ENCODE measurements around the gene CMTM5. TPM values are rescaled to one million over a fixed set of nuclear protein-coding genes. Genes with fewer than 3 reads are reported as not detected.
A peak's percentile ranks its signal among the peaks of the same experiment; 100 is the strongest.

CMTM5 gene
- total RNA-seq (2014; rRNA removed; shearing (Covaris generic)) = not detected in 2 replicates

DNA sequence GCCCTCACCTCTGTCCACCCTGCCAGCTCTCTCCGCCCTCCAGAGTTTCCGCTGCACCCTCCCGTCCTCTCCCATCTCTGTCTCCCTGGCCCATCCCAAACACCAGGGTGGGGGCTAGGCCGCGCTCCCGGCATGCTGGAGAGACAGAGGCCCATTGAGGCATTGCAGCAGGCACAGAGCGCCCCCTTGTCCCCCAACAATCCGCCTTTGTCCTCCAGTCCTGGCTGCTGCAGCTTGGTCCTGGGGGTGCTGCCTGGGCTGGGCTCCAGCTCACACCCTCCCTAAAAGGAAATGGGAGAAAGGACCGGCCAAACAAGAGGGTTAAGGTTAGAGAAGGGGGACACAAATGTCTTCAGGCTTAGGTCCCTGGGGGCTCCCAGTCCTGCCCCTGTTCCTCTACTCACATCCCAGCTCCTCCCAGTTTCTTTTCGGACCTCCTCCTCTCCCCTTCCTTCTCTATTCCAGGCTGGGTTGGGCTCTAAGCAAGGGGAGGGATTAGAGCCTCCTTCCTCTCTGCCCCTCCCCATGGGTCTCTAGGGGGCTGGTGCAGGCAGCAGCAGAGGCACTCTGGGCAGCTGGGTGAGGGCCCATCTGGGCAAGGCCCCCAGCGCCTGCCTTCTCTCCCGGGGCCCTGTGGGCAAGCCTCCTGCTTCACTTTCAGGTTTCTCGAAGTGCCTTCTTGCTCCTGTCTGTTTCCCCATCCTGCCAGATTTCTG lies at the start of gene CMTM5:
CMTM5 (plus strand) TSS at position 565 of the 716 bp plus-strand sequence. CDS start 206 bp downstream, outside the sequence.
- no peak for DNase-seq (ENCODE audit: low spot score)

DNA sequence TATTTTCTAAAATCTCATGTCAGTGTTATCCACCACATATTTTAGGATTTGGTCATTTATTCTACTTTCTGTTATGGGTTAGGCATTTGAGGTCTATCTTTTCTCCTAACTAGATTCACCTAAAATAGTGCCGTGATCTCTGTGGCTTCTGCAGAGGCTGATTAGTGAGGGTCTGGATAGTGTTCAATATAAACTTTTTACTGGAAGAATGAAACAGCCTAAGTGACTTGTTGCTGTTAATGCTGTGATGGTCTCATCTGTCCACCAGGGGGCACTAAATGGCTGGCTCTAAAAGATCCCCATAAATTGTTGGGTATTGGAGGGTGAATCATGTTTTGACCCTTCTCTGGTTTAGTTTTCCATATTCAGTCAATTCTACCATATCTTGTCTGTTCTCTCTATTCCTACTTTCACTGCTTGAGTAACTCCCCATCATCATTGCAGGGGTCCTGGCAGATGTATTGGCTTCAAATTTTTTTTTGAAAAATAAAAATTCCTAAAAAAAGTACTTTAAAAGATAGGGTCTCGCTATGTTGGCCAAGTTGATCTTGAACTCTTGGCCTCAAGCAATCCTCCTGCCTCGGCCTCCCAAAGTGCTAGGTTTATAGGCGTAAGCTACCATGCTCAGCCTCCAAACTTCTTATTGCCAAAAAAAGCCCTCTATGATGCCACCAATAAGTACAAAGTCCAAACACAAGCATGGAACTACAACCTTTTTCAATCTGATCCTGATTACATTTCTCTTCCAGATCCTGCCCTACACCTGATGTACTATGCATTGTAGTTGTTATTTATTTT lies 48.7 kb upstream of the CMTM5 start:
- DNase-seq (ENCODE audit: low spot score) = peak; percentile 52

- no peak for DNase-seq (ENCODE audit: low spot score)
Measured at GRCh38 chr14:23335623-23336022, 41.2 kb upstream of the CMTM5 start.

DNA sequence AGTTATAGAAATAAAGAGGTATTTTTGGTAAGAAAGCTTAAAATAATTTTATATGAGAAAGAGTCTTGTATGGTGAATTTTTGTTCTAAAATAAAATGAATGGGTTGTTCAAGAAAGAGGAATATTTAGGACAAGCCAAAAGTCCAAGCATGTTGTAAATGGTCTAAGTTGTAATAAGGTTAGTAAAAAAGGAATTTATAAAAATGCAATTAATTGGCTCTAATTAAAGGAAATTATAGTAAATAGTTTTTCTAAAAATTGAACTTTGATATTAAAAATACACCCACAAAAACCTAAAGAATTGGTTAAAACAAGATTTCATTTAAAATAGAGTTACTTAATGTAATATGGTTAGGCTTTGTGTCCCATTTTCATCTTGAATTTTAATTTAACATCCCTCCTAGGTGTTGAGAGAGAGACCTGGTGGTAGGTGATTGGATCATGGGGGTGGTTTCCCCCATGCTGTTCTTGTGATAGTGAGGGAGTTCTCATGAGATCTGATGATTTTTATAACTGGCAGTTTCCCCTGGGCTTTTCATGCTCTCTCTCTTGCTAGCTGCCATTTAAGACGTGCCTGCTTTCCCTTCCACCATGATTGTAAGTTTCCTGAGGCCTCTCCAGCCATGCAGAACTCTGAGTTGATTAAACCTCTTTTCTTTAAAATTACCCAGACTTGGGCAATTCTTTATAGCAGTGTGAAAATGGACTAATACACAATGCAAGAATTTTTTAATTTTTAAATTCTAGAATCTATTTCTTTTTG lies 37.2 kb upstream of the CMTM5 start:
- DNase-seq (ENCODE audit: low spot score) = no peak

DNA sequence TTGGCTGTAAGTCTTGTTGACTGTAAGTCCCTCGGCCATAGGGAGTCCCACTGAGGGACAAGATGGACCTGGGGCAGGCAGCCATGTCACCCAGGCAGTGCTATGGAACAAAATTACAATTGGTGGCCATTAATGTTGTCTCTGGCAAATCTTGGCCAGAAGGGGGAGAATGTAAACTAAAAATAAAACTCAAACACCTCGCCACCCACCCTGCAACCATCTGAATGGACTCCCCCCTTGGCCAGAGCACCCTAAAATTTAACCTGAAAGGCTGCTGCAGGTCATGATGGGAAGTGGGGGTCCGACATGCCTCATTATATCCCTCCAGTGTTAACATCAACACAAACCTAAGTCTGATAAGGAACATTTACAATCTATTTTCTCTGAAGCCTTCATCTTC lies 32.4 kb upstream of the CMTM5 start:
- DNase-seq (ENCODE audit: low spot score) = no peak

DNA sequence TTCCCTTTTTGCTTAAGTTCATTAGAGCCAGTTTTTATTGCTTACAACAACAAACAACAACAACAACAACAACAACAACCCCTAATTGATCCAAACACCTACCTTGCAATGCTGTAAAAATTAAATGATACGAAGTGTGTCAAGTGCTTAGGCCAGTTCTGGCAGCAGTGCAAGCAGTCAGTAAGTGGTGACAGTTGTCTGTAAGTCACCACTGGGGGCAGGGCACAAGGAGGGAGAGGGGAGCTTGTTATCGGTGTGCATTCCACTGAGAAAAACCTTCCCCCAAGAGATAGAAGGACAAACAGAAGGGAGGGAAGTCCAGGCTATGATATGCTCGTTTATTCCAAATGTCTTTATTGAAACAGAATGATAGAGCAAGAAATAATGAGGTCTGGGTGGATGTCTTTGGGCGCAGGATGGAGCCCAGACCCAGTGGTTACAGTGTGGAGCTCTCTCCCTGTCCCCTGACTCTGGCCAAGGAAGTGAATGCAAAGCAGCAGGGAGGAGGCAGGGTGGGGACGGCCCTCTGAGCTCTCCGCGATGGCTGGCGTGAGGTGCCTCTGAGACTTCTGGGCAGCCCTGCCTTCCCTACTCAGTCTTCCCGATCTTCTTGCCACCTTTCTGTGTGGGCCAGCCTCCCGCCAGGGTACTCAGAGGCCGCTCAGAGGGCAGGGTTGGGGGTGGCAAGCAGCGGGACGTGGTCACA lies 30.7 kb upstream of the CMTM5 start:
- no peak for DNase-seq (ENCODE audit: low spot score)

DNA sequence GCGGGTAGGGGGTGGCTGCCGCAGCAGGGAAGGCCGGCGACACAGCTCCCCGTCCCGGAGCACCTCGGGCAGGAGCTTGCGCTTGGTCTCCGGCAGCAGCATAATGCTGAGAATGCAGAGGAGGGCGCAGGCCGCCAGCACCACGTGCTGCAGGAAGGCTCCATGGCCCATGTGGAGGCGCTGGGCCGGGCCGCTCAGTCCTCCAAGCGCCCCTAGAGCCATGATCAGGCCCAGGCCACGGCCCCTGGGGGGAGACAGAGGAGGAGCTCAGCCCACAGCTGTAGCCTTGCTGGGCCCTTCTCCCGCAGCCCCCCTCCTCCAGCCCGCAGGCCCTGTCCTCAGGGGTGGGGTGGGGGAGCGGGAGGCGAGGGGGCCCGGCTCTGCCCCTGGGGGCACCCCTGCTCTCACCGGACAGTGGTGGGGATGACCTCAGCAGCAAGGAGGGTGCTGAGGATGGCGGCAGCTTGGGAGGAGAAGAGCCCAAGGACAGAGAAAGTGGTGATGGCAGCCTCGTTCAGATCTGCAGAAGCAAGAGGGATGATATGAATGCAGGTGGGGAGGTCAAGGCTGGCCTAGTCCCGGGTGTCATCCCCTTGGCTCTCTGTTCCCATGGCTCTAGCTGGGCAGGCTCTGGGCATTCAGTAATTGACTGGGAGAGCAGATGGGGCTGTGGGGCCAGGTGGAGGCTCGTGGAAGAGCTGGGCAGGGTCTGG lies 30.0 kb upstream of the CMTM5 start:
- DNase-seq (ENCODE audit: low spot score) = no peak

- no peak for DNase-seq (ENCODE audit: low spot score)
Measured at GRCh38 chr14:23347406-23348296, 29.2 kb upstream of the CMTM5 start.

- no peak for DNase-seq (ENCODE audit: low spot score)
Measured at GRCh38 chr14:23348297-23348655, 28.6 kb upstream of the CMTM5 start.

DNA sequence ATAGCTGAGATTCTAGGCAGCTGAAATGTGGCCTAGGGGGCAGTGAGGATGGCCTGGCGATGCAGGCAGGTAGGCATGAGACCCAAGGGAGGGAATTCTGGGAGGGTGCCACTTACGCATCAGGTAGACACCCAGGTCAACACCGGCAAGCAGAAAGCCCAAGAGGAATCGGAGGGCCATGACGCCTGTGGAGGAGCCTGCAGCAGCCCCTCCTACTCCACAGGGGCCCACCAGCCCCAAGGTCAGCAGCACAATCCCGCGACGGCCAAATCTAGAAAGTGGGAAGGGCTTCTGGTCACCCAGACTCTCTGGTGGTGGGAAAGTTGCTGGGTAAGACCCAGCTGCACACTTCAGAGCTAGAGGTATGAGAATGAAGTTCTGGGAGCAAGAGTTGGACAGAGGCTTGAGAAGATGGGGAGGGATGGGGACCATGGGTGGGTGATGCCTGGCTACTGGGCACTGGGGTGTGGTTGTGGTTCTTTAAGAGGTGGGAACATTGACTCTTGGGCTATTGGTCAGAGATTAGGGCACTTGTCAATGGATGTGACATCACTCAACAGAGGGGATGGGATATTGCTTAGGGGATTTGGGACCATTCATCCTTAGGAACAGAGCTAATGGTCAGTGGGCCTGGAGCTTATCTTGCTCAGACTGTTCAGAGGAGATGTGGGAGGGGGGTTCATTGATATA lies 27.5 kb upstream of the CMTM5 start:
- no peak for DNase-seq (ENCODE audit: low spot score)

DNA sequence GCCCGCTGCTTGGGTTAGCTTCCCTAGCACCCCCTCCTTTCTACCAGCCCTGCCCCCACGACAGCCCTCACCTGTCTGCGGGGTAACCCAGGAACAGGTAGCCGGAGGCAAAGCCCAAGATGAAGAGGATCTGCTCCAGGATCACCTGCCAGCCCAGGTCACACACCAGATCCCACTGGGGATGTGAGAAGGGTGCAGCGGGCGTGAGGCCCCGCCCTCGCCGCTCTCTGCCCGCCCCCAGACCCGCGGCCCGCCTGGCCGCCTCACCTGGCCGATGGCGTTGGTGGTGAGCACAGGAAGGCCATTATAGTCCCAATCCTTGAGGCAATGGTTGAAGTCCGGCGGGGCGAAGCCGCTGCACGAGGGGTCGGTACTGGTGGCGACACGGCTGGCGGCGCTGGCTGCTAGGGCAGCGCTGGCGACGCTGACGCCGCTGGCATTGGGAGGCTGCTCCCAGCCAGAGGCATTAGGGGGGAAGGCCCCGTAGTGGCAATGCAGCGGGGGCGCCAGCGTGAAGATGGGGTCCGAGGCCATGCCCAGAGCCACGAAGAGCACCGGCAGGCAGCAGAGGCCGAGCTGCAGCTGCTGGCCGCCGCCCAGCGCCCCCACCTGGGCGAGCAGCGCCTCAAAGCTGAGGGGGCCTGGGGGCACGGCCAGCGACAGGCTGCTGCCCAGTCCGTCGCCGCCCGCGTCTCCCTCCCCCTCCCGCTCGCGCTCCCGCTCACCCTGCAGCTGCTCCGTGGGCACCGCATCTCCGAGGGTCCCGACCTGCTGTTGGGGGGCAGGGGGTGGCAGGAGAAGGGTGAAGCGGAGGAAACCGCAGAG lies 25.0 kb upstream of the CMTM5 start:
- DNase-seq (ENCODE audit: low spot score) = no peak

GRCh38 chr14:23352506-23353432 lies 24.1 kb upstream of the CMTM5 start, which contains the start of gene SLC22A17:
SLC22A17 (minus strand) TSS chr14:23352887.
- peak; percentile 71 for DNase-seq (ENCODE audit: low spot score)

- no peak for DNase-seq (ENCODE audit: low spot score)
Measured at GRCh38 chr14:23353433-23353780, 23.4 kb upstream of the CMTM5 start.

DNA sequence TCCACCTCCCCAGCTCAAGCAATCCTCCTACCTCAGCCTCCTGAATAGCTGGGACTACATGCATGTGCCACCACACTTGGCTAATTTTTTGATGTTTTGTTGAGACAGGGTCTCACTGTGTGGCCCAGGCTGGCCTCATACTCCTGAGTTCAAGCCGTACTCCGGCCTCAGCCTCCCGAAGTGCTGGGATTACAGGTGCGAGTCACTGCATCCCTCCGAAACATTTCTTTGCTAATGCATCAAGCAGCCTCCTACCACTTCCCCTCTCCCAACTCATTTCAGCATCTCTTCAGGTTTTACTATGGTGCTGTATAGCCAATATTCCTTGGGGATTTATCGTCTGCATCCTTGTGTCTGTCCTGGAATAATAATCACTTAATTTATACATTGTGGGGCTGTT lies 21.9 kb upstream of the CMTM5 start:
- no peak for DNase-seq (ENCODE audit: low spot score)

- DNase-seq (ENCODE audit: low spot score) = no peak
Measured at GRCh38 chr14:23355871-23356435, 20.9 kb upstream of the CMTM5 start.

DNA sequence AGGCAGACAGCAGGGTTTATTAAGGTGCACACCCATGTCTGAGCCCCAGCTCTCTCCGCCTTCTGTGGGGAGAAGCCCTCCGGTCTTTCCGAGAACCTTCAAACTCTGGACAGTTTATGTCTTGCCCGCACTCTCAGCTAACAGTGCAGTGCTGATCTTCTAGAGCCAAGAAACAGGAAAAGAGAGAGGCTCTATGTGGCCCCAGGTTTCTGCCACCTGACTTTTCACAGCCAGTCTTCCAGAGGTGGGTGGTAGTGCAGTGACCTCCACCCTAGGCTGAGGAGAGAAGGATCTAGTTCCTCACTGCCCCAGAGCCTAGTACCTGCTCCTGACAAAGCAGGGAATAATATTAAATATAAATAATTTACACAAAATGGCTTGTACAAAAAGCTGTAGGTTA lies 20.2 kb upstream of the CMTM5 start:
- no peak for DNase-seq (ENCODE audit: low spot score)

- no peak for DNase-seq (ENCODE audit: low spot score)
Measured at GRCh38 chr14:23357261-23357660, 19.6 kb upstream of the CMTM5 start.

All from H4 (cell line).